IMR-90 (cell line): ENCODE measurements around the gene DDX19B.

Source experiments
- CEBPB ChIP-seq: IDR thresholded peaks from 2 replicates; pipeline ENCODE4 v1.6.1; 2012; ENCODE audit warnings: low read depth, low read length, improper control_type of control experiment
- FOS ChIP-seq: fragments of 150-350 bp; IDR thresholded peaks from 2 replicates; pipeline ENCODE4 v1.6.1; 2016; ENCODE audit warnings: low read depth, low read length
- MAFK ChIP-seq: IDR thresholded peaks from 2 replicates; pipeline ENCODE4 v1.6.1; 2012; ENCODE audit warnings: low read depth, low read length, improper control_type of control experiment
- MAZ ChIP-seq: IDR thresholded peaks from 2 replicates; pipeline ENCODE4 v1.6.1; 2012; ENCODE audit warnings: low read depth, mild to moderate bottlenecking, low read length, improper control_type of control experiment, moderate library complexity, borderline replicate concordance
- POLR2A ChIP-seq: IDR thresholded peaks from 2 replicates; pipeline ENCODE4 v1.6.1; 2012; ENCODE audit warnings: mild to moderate bottlenecking, low read depth, low read length
- RAD21 ChIP-seq: IDR thresholded peaks from 2 replicates; pipeline ENCODE4 v1.6.1; 2012; ENCODE audit warnings: low read length, improper control_type of control experiment
- RCOR1 ChIP-seq: IDR thresholded peaks from 2 replicates; pipeline ENCODE4 v1.6.1; 2012; ENCODE audit warnings: mild to moderate bottlenecking, low read length, improper control_type of control experiment; ENCODE audit not compliant: insufficient replicate concordance
- RFX5 ChIP-seq: IDR thresholded peaks from 2 replicates; pipeline ENCODE4 v1.8.0; 2012; ENCODE audit warnings: low read depth, mild to moderate bottlenecking, low read length, moderate library complexity
- SMC3 ChIP-seq: fragments of 150-350 bp; IDR thresholded peaks from 2 replicates; pipeline ENCODE4 v1.6.1; 2016; ENCODE audit warnings: low read depth, mild to moderate bottlenecking, antibody characterized with exemption, low read length, moderate library complexity
- TF ChIP-seq, protein P1 (sequence below): conservative IDR thresholded peaks from 2 replicates; pipeline ENCODE4 v1.5.1; 2012; ENCODE audit warnings: mild to moderate bottlenecking, low read depth, low read length, improper control_type of control experiment

DNA sequence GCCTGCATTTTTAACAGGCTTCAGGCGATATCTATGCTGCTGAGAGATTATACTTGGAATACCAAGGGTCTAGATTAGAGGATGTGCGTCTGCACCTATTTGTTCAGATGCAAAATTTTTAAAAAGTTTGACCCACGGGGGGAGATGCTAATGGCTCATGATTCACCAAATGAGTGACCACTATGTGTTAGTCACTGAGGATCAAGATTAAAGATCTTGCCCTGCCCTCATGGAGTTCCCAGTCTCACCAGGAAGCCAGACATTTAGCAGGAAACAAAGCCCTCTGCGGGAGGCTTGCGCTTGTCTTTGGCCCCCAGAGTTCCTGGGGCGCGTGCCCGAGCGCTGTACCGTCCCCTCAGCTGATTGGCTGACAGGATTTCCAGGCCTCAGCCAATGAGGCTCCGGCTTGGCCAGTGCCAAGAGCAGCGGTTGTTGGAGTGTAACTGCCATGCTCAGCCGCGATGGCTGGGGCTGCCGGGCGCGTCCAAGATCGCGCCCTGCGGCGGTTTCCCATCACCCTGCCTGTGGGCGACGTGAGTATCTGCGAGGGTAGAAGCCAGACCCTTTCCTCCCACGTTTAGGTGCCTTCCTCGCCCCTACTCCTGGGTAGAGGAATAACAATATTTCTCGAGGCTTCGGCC, 4.5 kb upstream of the DDX19B start:
- TF ChIP-seq, protein P1, sequence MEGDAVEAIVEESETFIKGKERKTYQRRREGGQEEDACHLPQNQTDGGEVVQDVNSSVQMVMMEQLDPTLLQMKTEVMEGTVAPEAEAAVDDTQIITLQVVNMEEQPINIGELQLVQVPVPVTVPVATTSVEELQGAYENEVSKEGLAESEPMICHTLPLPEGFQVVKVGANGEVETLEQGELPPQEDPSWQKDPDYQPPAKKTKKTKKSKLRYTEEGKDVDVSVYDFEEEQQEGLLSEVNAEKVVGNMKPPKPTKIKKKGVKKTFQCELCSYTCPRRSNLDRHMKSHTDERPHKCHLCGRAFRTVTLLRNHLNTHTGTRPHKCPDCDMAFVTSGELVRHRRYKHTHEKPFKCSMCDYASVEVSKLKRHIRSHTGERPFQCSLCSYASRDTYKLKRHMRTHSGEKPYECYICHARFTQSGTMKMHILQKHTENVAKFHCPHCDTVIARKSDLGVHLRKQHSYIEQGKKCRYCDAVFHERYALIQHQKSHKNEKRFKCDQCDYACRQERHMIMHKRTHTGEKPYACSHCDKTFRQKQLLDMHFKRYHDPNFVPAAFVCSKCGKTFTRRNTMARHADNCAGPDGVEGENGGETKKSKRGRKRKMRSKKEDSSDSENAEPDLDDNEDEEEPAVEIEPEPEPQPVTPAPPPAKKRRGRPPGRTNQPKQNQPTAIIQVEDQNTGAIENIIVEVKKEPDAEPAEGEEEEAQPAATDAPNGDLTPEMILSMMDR = no peak
- TF ChIP-seq POLR2A = no peak
- TF ChIP-seq MAZ = no peak
- no peak for TF ChIP-seq RAD21
- no peak for TF ChIP-seq MAFK
- no peak for TF ChIP-seq FOS
- TF ChIP-seq SMC3 = no peak
- no peak for TF ChIP-seq RCOR1
- no peak for TF ChIP-seq RFX5
- no peak for TF ChIP-seq CEBPB
